Non-pigmented ciliary epithelial cell (primary cell): ENCODE data around the gene MAGI3.
"Not testable (repeated sequence)": the region's sequence is repeated elsewhere in the genome, so short reads cannot be mapped to it uniquely, and the experiment has no call there.

Experiments
- DNase-seq: peaks from one replicate; pipeline ENCODE4 v3.0.0-alpha.2; 2010; ENCODE audit warnings: low read depth

MAGI3 gene

DNA sequence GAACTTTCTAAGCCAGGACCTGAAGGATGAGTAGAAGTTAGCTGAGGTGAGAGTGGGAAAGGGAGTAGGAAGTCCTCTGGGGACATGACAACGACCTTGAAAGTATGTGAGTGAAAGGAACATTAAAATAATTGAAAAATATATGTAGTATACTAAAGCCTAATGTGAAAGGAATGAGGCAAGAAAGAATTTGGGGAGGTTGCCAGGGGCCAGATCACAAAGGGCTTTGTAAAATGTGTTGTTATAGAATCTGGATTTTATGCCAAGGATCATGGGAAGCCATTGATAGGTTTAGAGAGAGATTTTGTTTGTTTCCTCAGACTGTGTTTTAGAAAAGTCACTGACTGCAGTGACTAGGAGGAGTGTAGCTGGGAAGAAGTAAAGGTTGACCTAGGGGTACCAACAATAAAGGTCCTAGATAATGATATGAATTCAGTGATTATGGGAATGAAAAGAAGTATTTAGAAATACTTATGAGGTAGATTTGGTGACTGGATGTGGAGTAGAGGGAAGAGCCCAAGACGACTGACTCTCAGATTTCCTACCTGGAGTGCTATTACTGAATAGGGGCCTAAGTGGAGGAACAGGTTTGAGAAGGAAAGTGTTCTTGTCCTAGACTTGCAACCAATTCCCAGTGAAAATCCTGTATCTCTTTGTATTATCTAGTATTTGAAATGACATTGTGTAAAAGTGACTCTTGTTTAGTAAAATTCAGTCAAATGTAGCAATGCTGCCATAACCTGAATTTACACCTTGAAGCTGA lies 189.1 kb downstream of the MAGI3 start:
- DNase-seq = no peak

DNA sequence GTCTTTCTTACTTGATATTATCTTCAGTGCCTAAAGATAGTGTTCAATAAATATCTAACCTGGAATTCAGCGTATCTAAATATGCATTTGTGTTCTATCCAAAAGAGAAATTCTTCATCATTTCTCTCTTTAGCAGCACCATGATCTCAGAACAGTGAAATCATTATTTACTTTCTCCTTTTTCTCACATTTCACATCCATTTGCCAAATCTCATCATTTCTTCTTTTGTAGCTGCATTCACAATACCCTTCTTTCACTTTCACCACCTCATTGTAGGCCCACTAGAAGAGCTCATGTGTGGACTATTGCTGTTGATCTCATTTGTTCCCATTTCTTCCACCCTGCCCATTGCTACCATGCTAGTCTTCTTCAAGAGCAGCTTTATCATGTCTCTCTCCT lies 191.0 kb downstream of the MAGI3 start:
- no peak for DNase-seq

DNA sequence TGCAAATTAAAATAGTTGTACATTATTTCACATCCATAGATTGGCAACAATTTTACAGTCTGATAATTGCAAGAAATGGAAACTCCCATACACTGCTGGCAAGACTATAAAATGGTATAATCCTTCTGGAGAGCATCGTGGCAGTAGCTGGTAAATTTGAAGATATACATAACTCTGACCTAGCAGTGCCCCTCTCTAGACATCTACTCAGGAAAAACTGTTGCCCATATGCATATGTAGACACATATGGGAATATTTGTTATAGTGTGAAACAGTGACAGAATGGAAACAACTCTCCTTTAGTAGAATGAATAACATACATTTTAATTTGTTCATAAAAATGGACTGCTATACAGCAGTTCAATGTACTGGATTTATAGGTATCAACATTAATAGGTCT lies 191.8 kb downstream of the MAGI3 start:
- DNase-seq = no peak

DNA sequence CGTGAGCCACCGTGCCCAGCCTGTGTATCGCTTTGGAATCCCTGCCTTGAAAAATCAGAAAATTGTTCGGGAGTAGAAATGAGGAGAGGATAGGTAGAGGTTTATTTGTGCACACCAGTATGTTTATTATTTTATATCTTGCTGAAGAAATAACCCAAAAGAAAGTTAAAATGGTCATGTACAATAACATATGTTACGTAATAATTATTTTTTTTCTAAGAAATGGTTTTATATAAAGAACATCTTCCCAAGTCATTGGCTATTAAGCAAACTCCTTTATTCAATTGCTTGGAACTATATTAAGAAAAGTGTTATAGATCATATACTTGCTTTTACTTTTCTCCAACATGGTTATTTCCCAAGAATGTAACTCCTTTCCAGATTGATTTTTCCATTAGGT lies 197.2 kb downstream of the MAGI3 start:
- DNase-seq = no peak

DNA sequence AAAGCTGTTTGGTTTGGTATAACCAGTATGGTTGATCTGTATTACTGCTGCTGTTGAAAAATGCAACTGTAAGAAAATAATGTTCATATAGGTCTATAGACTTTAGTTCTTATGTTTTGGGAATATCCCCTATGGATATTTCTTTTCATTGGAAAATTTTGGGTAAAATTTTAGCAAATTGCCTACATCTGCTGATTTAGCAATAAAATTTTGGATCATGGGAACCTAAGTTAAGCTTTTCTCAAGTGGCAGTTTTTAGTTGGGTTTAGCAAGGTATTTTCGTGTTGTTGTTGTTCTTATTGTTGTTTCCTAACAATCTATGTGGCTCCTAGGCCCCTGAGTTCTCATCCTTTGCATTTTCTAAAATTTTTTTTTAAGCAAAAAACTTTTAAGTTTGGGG lies 201.9 kb downstream of the MAGI3 start:
- DNase-seq = no peak

DNA sequence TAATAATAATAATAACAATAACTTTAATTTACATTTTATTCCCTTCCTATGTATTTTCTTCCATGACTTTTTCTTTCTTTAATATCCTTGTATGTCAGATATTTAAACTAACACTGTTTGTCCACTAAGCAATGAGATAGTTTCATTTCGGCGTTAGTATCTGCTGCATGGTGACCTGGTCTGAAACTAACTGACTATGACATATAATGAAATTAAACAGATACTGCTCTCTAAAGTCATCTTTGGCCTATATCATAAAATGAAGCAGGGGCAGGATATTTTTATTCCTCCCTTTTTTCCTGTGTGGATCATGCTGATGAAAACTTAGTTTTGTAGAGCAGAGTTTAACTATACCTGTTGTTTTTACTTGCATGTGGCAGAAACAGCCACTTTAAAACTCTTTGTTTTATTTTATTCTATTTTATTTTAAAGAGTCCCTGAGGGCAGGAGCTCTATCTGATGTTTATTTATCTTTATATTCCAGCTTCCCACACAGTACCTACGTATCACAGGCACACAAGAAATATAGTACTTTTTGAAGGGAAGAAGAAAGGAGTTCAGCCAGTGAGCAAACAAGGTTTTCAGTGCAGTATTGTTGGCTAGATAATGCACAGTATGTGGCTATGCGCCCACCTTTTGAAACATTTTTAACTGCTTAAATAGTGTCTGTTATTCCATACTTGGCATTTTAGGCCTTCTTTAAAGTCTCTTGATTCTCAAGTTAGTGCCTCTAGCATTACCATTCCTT lies 203.4 kb downstream of the MAGI3 start:
- DNase-seq = no peak

DNA sequence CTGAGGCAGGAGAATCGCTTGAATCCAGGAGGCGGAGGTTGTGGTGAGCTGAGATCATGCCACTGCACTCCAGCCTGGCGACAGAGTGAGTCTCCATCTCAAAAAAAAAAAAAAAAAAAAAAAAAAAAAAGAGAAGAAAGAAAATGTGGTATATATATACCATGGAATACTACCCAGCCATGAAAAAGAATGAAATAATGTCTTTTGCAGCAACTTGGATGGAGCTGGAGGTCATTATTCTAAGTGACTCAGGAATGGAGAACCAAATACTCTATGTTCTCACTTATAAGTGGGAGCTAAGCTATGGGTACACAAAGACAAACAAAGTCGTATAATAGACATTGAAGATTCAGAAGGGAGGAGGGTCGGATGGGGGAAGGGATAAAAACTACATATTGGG lies 214.2 kb downstream of the MAGI3 start:
- DNase-seq = not testable (repeated sequence)

DNA sequence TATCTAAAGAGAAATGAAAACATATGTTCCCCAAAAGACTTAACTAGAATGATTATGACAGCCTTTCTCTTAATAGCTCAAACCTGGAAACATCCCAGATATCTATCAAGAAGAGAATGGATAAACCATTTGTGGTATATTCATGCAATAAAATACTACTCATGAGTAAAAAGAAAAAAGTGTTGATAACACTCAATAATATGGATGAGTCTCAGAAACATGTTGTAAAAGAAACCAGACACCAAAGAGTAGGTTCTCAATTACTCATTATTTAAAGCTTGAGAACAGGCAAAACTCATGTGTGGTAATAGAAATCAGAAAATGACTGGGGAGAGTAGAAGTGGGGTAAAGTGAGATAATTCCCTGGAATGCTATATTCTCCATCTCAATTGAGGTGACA lies 214.8 kb downstream of the MAGI3 start:
- no peak for DNase-seq

DNA sequence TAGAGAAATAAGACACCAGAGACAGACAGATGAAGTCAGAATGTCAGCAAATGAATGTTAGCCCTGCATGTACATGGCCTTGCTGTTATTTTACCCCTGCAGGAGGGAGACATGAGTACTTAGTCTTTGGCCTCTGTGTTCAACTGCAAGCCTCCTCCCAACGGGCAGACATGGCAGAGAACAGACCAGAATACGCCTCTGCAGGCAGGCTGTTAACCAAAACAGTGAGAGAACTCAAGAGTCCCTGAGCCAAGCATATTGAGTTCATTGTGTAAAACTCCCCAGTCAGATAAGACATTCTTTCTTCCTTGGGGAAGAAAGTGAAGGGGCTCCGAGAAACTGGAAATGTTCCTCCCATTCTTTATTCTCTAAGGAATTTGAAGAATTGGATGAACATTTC lies 218.1 kb downstream of the MAGI3 start:
- no peak for DNase-seq

DNA sequence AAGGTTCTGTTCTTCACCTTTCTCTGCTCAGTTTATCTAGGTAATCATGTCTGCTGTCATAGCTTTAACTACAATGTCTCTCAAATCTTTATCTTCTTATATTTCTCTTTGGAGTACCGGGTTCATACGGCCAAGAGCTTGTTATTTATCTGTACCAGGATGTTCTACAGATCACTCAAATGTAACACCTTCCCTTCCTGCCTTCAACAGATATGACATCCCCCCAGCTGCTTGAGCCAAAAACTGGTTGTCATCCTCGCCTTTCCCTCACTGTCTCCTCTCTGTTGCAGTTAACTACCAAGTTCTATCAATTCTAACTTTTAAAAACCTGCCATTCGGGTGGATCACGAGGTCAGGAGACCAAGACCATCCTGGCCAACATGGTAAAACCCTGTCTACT lies 220.1 kb downstream of the MAGI3 start:
- no peak for DNase-seq

DNA sequence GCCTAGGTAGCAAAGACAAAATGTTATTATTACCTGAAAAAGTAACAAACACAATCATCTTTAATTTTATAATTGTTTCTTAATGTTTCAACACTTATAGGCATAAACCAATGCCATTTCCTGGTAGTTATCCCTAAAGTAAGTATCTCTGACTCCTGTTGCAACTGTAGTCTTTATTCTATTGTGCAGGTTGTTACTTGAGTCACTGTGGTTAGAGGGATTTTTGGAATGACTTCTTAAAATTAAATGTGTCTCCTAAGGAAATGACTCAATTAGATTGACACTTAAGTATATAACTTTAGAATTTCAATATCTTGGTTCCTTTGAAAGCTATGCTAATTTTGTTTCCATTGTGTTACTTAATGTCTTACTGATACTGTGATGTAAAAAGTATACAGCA lies 225.1 kb downstream of the MAGI3 start:
- no peak for DNase-seq

DNA sequence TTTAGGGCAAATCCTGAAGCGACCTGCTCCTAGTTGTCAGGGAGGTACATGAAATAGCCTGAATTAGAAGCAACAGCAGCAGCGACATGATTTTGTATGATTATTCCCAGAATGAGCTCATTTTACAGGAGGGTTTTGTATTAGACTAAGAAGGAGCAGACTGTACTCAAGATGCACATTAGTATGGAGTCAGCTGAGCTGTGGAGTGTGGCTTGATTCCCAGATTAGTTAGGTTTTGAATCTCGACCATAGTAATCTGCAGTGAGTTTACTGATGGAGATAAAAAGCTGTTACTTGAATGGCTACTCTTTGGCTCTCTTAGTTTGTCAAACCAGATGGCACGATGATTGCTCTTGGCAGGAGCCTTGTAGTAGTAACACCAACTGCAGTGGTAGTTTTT lies 225.8 kb downstream of the MAGI3 start:
- no peak for DNase-seq

DNA sequence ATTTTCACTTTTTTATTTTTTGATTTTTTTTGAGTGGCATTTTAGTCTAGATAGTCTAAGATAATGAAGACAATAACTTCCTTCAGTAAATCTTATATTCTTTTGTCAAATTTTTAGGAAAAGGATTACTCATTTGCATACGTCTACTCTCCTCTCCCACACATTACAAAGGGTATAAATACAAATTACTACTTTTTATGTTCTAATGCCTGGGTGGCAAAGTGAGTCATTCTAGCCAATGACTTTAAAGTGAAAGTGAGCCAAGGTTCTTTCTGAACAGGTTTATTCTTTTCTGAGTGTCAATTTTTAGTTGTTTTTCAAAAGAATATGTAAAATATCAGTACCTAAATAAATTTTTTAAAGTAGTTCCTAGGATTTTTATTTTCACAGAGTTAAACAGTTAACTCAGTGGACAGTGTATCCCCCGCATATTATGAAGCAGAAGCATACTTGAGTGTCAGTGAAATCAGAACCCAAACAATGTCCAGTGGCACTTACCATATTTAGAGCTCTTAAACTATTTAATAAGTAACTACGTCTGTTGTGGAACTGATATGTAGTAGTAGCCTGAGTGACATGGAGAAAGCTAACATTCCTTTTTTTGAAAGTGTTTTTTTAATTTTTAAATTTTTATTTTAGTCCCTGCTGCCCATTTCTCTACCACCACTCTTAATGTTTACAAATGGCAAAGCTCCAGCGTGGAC lies 227.3 kb downstream of the MAGI3 start:
- no peak for DNase-seq

DNA sequence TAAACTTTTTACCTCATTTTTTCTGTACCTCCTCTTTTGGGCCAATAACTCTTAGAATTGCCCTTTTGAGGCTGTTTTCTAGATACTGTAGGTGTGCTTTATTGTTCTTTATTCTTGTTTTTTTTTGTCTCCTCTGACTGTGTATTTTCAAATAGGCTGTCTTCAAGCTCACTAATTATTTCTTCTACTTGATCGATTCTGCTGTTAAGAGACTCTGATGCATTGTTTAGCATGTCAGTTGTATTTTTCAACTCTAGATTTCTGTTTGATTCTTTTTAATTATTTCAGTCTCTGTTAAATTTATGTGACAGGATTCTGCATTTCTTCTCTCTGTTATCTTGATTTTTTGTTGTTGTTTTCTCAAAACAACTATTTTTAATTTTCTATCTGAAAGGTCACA lies 238.7 kb downstream of the MAGI3 start:
- DNase-seq = no peak

DNA sequence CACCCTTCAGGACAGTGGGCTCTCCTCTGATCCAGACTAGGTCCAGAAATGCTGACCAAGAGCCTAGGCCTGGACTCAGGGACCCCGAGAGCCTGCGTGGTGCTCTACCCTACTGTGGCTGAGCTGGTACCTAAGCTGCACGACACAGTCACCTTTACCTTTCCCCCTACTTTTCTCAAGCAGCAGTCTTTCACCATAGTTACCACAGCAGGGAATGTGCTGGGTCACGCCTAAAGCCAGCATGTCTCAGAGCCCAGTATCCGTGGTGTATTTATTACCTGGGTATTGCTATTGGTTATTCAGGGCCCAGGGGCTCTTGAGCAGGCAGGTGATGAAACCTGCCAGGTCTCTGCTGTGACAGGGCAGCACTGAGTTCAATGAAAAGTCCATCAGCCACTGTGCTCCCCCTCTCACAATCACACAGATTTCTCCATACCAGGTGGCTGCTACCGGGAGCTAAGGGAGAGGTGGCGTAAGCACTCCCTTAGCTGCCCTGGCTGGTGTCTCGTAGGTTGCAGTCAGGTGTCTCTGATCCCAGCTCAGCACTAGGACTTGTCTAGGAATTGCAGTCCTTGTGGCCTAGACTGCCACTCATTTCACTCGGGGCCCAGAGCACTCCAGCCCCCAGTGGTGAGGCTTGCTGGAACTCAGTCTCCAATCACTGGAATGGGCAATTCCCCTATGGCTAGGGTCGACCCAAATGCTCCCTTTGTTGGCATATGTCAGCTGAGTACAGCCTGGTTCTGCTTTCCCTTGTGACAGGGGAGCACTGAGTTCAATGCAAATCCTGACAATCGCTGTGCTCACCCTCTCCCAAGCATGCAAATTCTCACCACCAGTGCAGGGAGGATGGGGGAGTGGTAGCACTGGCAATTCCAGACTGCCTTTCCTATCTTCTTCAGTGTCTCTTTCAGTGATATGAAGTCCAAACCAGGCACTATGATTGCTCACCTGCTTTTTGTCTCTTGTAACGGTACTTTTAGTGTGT lies 240.3 kb downstream of the MAGI3 start:
- no peak for DNase-seq

DNA sequence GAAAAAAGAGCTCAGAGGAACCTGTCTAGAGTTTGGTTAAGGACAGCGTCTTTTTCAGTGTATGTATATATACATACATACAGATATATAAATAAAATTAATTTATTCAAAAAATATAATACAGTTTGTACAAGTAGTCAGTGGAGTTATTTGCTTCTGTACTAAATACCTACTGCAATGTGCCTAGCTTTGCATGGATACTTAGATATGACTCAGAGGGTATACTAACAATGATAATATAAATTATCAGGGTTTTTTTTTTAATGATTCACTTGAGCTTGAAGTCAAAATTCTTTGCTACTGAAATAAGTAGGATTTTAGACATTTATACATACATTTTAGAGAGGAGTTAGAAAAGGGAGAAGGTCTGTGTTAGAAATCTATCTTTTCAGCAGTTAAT lies 251.1 kb downstream of the MAGI3 start:
- no peak for DNase-seq

DNA sequence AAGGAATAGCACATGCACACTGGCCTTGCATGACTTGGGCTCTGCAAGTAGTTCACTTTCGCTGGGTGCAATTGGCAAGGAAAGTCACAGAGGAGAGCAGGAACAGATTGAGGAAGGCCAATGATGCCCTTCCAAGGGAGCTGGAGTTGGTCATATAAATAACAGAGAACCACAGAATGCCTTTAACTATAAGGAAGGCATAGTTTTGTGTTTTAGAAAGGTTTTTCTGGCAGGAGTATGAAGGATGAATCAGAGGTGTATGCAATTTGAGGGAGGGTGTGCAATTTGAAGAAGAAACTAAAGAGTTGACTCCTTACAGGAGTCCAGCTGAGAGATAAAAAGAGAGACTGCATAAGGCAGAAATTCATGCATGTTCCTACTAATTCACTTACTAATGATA lies 256.8 kb downstream of the MAGI3 start:
- no peak for DNase-seq

DNA sequence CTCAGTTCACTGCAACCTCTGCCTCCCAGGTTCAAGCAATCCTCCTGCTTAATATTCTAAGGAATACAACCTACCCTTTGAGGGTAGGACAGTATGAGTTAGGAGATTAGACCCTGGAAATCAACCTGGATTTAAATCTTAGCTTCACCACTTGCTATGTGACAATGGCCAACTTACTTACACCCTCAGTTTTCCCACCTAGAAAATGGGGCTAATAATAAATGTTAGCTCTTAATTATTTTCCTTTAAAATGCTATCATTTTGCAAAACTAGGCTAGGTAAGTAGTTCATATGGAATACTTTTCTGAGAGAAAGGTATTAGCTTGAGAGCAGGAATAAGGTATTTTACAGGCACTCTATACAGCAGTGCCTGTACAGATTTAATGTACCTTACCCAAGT lies 258.2 kb downstream of the MAGI3 start:
- no peak for DNase-seq

DNA sequence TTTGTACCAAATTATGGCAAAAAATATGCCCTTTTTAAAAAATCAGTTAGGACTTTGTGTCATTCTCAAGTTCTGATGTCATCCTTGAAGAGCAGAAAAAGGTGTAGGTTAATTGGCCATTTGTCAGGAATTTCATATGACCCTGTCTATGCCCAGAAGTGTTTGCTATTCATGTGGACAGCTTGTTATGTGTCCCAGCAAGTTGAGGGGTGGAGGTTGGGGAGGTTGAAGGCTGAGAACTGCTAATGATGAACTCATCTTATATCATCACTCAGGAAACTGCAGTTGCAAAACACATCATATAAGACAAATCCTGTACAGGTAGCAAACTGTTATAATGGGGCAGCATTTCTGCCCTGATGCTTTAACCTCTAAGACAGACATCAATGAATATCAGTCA lies 262.5 kb downstream of the MAGI3 start:
- no peak for DNase-seq

DNA sequence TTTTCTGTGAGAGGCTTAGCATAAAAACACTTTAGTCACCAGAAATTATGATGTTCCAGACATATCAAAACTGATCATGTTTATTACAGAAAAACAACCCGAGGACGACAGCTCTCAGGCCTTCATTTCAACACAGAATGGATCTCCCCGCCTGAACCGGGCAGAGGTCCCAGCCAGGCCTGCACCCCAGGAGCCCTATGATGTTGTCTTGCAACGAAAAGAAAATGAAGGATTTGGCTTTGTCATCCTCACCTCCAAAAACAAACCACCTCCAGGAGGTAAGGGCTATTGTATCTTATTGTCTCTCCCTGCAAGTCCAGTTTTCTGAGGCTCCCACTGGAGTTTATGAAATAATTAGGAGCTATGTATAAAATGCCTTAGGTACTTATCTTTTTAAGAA lies 263.4 kb downstream of the MAGI3 start:
- DNase-seq = no peak

DNA sequence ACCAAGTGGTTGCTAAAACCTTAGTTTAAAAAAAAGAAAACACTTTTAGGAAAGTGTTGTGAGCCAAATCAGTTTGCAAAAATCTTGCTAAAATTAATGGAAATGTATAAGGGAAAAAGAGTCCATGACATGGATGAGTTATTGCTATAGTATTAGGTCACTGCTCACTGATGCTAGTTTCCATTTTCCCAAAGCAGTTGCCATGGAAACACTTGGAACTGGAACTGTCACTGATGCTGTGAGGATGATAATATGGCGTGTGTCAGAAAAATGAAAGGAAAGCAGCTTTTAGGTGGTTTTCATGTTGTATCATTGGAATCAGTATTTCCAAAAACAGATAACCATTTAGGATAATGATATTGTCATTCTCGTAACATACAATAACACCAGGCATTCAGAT lies 264.6 kb downstream of the MAGI3 start:
- DNase-seq = no peak

DNA sequence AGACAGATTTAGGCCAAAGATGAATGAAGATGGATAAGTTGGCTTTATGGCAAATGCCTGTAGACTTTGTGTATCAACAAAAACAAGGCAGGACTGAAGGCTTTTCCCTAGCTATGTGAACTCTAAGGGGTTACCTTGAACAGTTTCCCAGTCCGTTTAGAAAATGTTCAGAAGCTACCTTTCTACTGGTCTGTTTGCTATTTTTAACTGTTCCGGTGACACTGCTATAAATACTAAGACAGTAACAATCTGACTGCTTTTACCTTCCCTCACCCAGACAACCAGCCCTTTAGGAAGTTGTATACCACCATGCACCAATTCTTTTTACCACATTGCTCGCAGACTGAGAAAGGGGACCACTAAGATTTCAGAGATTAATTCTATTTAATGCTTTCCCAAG lies 266.8 kb downstream of the MAGI3 start:
- DNase-seq = no peak
